OCI-LY3 (cell line): ENCODE measurements around the gene ITGAE.

Experiments used
- CTCF ChIP-seq: fragments of 200-600, 300-600 bp; sonication (generic); IDR thresholded peaks from 2 replicates; pipeline ENCODE4 v1.5.1; 2014; ENCODE audit warnings: antibody characterized with exemption, low read length, low read depth
- EZH2phosphoT487 ChIP-seq: fragments of 200-600 bp; shearing (Covaris generic); IDR thresholded peaks from 2 replicates; pipeline ENCODE4 v1.6.1; 2018; ENCODE audit warnings: antibody characterized with exemption, mixed run types, low read depth

DNA sequence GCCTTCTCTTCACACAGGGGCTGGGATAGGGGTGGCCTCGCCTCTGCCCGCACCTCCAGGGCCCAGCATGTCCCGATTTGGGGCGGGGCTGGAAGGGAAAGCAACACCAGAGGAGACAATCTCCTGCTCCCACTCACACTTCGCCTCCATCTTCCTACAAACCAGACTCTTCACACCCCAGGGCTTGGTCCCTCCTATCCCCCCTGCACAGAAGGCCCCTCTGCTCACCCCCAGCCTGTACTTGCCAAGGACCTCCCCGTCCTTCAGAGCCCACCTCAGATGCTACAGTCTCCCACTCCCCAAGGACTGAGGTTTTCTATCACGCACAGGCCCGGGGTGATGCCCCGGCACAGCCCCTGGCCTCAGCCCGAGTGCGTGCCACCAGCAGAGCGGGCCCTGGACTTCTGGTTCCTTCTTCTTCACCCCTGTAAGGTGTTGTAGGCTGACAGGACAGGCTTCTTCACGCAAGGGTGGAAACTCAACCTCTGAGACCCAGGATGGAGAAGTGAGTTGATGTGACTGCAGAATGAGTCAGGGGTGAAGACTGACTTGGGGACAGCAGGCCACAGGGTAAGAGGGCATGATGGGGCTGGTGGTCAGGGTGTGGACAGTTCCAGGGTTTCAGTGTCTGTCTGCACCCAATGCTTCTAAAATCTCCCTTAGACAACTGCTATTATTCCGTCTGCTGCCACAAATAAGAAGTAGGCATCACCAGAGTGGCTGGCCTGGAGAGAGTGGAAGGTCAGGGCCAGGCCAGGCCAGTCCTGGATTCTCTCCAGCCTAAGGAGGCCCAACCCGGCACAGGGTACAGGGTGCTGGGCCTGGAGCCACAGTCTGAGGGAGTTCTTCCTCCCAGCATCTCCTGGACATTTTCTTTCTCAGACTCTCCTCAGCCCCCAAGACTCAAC, 2.5 kb downstream of the ITGAE start:
- TF ChIP-seq CTCF (no peak), EZH2phosphoT487 (no peak)
